Measurements from ENCODE around the gene SAMHD1.

Gene SAMHD1

GRCh38 chr20:36988494-36988966, 37.0 kb upstream of the SAMHD1 start:
- DNase-seq (ENCODE audit: low spot score), result no peak
- TF ChIP-seq, protein P1, sequence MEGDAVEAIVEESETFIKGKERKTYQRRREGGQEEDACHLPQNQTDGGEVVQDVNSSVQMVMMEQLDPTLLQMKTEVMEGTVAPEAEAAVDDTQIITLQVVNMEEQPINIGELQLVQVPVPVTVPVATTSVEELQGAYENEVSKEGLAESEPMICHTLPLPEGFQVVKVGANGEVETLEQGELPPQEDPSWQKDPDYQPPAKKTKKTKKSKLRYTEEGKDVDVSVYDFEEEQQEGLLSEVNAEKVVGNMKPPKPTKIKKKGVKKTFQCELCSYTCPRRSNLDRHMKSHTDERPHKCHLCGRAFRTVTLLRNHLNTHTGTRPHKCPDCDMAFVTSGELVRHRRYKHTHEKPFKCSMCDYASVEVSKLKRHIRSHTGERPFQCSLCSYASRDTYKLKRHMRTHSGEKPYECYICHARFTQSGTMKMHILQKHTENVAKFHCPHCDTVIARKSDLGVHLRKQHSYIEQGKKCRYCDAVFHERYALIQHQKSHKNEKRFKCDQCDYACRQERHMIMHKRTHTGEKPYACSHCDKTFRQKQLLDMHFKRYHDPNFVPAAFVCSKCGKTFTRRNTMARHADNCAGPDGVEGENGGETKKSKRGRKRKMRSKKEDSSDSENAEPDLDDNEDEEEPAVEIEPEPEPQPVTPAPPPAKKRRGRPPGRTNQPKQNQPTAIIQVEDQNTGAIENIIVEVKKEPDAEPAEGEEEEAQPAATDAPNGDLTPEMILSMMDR (IDR thresholded peaks at IDR 0.05; ENCODE audit: extremely low read depth, missing control alignments), result no peak

- TF ChIP-seq, protein P1 (IDR thresholded peaks at IDR 0.05; ENCODE audit: extremely low read depth, missing control alignments), result no peak
- no peak for DNase-seq (ENCODE audit: low spot score)
These were observed 32.7 kb upstream of the SAMHD1 start for GRCh38 chr20:36984257-36984638.

DNA sequence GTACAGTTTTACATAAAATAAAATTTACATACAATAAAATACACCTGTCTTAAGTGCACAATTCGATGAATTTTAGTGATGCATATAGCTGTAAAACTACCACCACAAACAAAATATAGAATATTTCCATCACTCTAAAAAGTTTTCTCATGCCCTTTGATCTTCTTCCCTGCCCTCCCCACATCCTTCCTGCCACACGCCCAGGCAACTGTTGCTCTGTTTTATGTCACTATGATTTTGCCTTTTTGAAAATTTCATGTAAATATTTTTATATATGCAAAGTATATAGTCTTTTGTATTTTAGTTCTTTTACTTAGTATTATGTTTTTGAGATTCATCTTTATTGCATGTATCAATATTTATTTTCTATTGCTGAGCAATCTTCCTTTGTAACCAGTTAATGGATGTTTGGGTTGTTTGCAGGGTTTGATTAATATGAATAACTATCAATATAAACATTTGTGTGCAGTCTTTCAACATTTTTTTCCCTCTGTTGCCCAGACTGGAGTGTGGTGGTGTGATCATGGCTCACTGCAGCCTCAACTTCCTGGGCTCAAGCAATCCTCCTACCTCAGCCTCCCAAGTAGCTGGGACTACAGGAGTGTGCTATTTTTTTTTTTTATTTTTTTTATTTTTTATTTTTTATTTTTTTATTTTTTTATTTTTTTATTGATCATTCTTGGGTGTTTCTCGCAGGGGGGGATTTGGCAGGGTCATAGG, 23.8 kb upstream of the SAMHD1 start:
- DNase-seq (ENCODE audit: low spot score), result no peak
- TF ChIP-seq, protein P1 (IDR thresholded peaks at IDR 0.05; ENCODE audit: extremely low read depth, missing control alignments), result no peak

- no peak for DNase-seq (ENCODE audit: low spot score)
These were observed 23.2 kb upstream of the SAMHD1 start for GRCh38 chr20:36974660-36975059.

GRCh38 chr20:36971103-36971502, 19.6 kb upstream of the SAMHD1 start:
- TF ChIP-seq, protein P1 (IDR thresholded peaks at IDR 0.05; ENCODE audit: extremely low read depth, missing control alignments), result no peak
- no peak for DNase-seq (ENCODE audit: low spot score)

More at GRCh38 chr20:36974660-36975059, 23.2 kb upstream of the SAMHD1 start:
- TF ChIP-seq, protein P1 (IDR thresholded peaks at IDR 0.05; ENCODE audit: extremely low read depth, missing control alignments), result no peak

DNA sequence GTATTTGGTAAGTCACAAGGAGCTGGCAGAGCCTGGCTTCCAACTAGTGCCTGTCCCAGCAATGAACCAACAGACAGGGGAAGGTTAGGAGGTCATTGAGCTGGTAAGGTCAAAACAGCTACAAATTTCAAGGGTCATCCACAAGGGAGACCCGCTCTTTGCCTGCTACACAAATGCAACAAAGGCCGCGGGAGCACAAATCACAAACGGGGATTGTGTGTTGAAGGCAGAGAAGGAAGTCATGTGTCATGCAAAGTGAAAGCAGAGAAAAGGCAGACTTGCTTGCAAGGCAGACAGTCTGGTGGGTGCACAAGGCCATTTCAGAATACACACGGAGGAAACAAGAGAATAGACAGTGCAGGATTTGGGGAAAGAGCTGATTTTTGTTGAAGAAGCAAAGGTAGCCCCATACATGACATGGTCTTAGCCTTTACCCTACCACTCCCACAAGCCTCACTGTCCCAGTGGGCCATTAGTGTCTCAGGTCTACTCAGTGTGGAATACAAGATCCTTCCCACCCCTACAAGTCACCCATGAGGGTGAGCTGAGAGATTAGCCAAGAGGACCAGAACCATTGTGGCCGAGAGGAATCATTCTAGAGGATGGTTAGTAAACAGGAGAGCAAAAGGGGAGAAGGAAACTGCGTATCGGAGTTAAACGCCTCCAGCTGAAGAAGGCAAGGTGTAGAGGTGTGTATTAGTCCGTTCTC, 18.1 kb upstream of the SAMHD1 start:
- DNase-seq (ENCODE audit: low spot score), result no peak
- TF ChIP-seq, protein P1 (IDR thresholded peaks at IDR 0.05; ENCODE audit: extremely low read depth, missing control alignments), result no peak

DNA sequence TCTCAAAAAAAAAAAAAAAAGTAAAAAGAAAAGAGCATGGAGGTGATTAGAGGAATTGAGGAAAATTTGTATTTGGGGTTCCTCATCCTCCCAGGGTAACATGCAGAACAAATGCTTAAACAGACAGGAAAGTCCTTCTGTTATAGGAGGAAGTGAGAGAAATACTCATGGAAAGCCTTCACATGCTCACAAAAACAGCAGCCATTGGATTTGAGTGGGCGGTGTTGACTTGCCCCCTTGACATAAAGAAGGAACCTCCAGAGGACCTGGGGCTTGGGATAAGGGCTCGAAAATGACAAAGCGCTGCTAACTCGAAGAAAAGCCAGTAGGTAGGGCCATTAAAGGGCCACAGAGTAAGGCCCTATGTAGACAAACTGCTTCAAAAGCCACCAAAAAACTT, 17.5 kb upstream of the SAMHD1 start:
- TF ChIP-seq, protein P1 (IDR thresholded peaks at IDR 0.05; ENCODE audit: extremely low read depth, missing control alignments), result no peak
- DNase-seq (ENCODE audit: low spot score), result no peak

Data from GM20000 (cell line).